Measurements from ENCODE around the gene CDCP2.

The CDCP2 gene

GRCh38 chr1:54091666-54092065 is 61.1 kb downstream of the CDCP2 start:
- no peak for DNase-seq (ENCODE audit: low spot score)

- no peak for DNase-seq (ENCODE audit: low spot score)
Measured at GRCh38 chr1:54088385-54088784, 64.4 kb downstream of the CDCP2 start.

GRCh38 chr1:54086754-54087153 is 66.0 kb downstream of the CDCP2 start:
- no peak for DNase-seq (ENCODE audit: low spot score)

GRCh38 chr1:54084794-54085193 is 68.0 kb downstream of the CDCP2 start:
- DNase-seq (ENCODE audit: low spot score), result no peak

Measured in hematopoietic multipotent progenitor cell treated with erythropoietin and hydrocortisone succinate and interleukin-3 and kit ligand, for 17 days (in vitro differentiated cells).